Naive B cell (primary cell): ENCODE results near the gene CFAP52. TPM values are rescaled to one million over a fixed set of nuclear protein-coding genes. Genes with fewer than 3 reads are reported as not detected.
"Not testable (repeated sequence)": the region's sequence is repeated elsewhere in the genome, so short reads cannot be mapped to it uniquely, and the experiment has no call there.

Experiments used
- ATAC-seq, 2 donors: fragments of 150-1000 bp; cut with Tn5 transposase; 2 replicates each; pipeline ENCODE4 v1.10.0; 2021; ENCODE audit warnings: low read depth in 2 of 2, mild to moderate bottlenecking in 2 of 2, moderate library complexity in 2 of 2
- DNase-seq: peaks from one replicate; pipeline ENCODE4 v3.0.0; 2022
- H3K27ac Mint-ChIP-seq, 6 donors: one replicate each; pipeline ENCODE4 v1.8.0; 2020 to 2022; ENCODE audit warnings: mild to moderate bottlenecking in 6 of 6, mixed read lengths in 6 of 6, moderate library complexity in 5 of 6, inconsistent platforms in 2 of 6
- H3K27me3 Mint-ChIP-seq, 3 donors: one replicate each; pipeline ENCODE4 v1.8.0; 2021 to 2022; ENCODE audit warnings: mixed read lengths in 3 of 3, mild to moderate bottlenecking in 1 of 3
- H3K36me3 Mint-ChIP-seq, 2 donors: one replicate each; pipeline ENCODE4 v1.8.0; 2020 to 2022; ENCODE audit warnings: mixed read lengths in 2 of 2, inconsistent platforms in 1 of 2, mild to moderate bottlenecking in 1 of 2
- H3K4me1 Mint-ChIP-seq, 3 donors: one replicate each; pipeline ENCODE4 v1.8.0; 2020 to 2022; ENCODE audit warnings: mixed read lengths in 3 of 3, inconsistent platforms in 1 of 3, mild to moderate bottlenecking in 1 of 3, moderate library complexity in 1 of 3
- H3K4me3 Mint-ChIP-seq, 8 donors: one replicate each; pipeline ENCODE4 v1.8.0; 2020 to 2022; ENCODE audit warnings: mild to moderate bottlenecking in 8 of 8, mixed read lengths in 8 of 8, moderate library complexity in 8 of 8, inconsistent platforms in 2 of 8
- H3K9me3 Mint-ChIP-seq, 7 donors: one replicate each; pipeline ENCODE4 v1.8.0; 2020 to 2022; ENCODE audit warnings: mixed read lengths in 7 of 7, mild to moderate bottlenecking in 5 of 7, inconsistent platforms in 2 of 7, moderate library complexity in 1 of 7
- polyA plus RNA-seq, 6 donors: library from polyadenylated mRNA; unstranded; fragments of 300-500 nt; fragmentation: Illumina TruSeq; gene quantifications; one replicate each; pipeline ENCODE4 v1.2.3, GENCODE V29; 2021; ENCODE audit warnings: low read depth in 6 of 6

The CFAP52 gene
- polyA plus RNA-seq, 6 donors from 2014 or later, result not detected

DNA sequence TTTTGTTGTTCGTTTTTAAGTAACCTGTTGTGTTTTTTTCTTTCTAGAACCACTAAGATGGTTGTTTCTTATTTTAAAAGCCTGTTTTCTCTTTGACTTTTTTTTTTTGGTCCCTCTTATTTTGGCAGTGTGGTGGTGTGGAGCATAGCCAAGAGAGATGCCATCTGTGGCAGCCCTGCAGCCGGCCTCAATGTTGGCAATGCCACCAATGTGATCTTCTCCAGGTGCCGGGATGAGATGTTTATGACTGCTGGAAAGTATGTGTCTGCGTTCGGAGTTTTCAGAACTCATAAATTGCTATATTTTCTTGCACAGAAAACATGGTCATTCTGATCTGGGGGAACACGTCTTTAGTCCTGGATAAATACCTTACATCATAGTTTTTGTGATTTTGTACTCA, 17.6 kb downstream of the CFAP52 start:
- ATAC-seq (no peak), DNase-seq (no peak)
- H3K36me3 Mint-ChIP-seq, result no peaks in the 10 kb centered on the region
- no peak overlapping the region for H3K4me3 Mint-ChIP-seq
- H3K27ac Mint-ChIP-seq, result no peak overlapping the region
- no peaks in the 10 kb centered on the region for H3K4me1 Mint-ChIP-seq
- H3K9me3 Mint-ChIP-seq, result peaks cover 0 to 4% (median 0%) of the 10 kb centered on the region in 7 donors
- peaks cover 16 to 22% (median 16%) of the 10 kb centered on the region in 3 donors for H3K27me3 Mint-ChIP-seq

DNA sequence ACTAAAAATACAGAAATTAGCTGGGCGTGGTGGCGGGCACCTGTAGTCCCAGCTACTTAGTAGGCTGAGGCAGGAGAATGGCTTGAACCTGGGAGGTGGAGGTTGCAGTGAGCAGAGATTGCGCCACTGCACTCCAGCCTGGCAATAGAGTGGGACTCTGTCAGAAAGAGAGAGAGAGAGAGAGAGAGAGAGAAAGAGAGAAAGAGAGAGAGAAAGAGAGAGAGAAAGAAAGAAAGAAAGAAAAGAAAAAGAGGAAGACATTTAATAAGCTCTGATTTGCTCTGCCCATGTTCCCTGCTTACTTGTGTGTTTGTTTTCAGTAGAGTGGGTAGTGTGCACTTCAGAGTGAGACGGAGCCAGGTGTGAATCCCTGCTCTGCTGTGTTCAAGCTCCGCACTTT, 21.2 kb downstream of the CFAP52 start:
- not testable (repeated sequence) for H3K36me3 Mint-ChIP-seq, ATAC-seq, H3K9me3 Mint-ChIP-seq, H3K4me1 Mint-ChIP-seq, H3K4me3 Mint-ChIP-seq, DNase-seq
- Mint-ChIP-seq H3K27ac (peak overlapping the region in 1 of 6 donors; percentile 88), H3K27me3 (peaks cover 13 to 22% (median 16%) of the 10 kb centered on the region in 3 donors)

- ATAC-seq (no peak), DNase-seq (no peak)
- no peaks in the 10 kb centered on the region for H3K4me1 Mint-ChIP-seq
- H3K27me3 Mint-ChIP-seq, result peaks cover 14 to 22% (median 16%) of the 10 kb centered on the region in 3 donors
- peaks cover 0 to 5% (median 0%) of the 10 kb centered on the region in 7 donors for H3K9me3 Mint-ChIP-seq
- no peaks in the 10 kb centered on the region for H3K36me3 Mint-ChIP-seq
- H3K27ac Mint-ChIP-seq, result no peak overlapping the region
- no peak overlapping the region for H3K4me3 Mint-ChIP-seq
These were observed 22.2 kb downstream of the CFAP52 start for GRCh38 chr17:9598661-9599060.

DNA sequence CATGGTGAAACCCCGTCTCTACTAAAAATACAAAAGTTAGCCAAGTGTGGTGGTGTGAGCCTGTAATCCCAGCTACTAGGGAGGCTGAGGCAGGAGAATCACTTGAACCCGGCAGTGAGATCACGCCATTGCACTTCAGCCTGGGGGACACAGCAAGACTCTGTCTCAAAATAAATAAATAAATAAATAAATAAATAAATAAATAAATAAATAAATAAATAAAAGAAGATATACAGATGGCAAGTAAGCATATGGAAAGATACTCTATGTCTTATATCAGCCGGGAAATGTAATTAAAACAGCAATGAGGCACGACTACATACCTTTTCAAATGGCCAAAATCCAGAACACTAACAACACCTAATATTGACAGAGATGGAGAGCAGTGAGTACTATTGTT, 28.1 kb downstream of the CFAP52 start:
- not testable (repeated sequence) for H3K4me1 Mint-ChIP-seq, ATAC-seq, H3K4me3 Mint-ChIP-seq, H3K36me3 Mint-ChIP-seq, H3K27ac Mint-ChIP-seq, DNase-seq, H3K9me3 Mint-ChIP-seq
- peaks cover 0 to 13% (median 0%) of the 10 kb centered on the region in 3 donors for H3K27me3 Mint-ChIP-seq

GRCh38 chr17:9606453-9606852, 30.0 kb downstream of the CFAP52 start:
- ATAC-seq (no peak), DNase-seq (no peak)
- H3K27ac Mint-ChIP-seq, result no peak overlapping the region
- H3K9me3 Mint-ChIP-seq, result peaks cover 0 to 6% (median 4%) of the 10 kb centered on the region in 7 donors
- no peak overlapping the region for H3K4me3 Mint-ChIP-seq
- H3K27me3 Mint-ChIP-seq, result peaks cover 0 to 13% (median 4%) of the 10 kb centered on the region in 3 donors
- no peaks in the 10 kb centered on the region for H3K4me1 Mint-ChIP-seq
- H3K36me3 Mint-ChIP-seq, result no peaks in the 10 kb centered on the region

DNA sequence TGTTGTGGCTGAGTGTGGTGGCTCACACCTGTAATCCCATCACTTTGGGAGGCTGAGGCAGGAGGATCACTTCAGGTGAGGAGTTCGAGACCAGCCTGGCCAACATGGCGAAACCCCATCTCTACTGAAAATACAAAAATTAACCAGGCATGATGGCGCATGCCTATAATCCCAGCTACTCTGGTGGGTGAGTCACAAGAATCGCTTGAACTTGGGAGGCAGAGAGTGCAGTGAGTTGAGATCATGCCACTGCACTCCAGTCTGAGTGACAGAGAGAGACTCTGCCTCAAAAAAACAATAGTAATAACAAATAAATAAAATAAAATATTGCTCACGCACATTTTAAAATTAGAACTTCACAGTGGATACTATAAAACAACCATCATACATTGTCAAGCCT, 30.6 kb downstream of the CFAP52 start:
- not testable (repeated sequence) for H3K4me3 Mint-ChIP-seq, H3K4me1 Mint-ChIP-seq, DNase-seq, ATAC-seq, H3K9me3 Mint-ChIP-seq, H3K27ac Mint-ChIP-seq, H3K36me3 Mint-ChIP-seq
- H3K27me3 Mint-ChIP-seq, result peaks cover 0 to 12% (median 4%) of the 10 kb centered on the region in 3 donors

GRCh38 chr17:9611557-9611956, 35.1 kb downstream of the CFAP52 start:
- ATAC-seq (no peak), DNase-seq (no peak)
- Mint-ChIP-seq H3K4me1 (no peaks in the 10 kb centered on the region), H3K36me3 (no peaks in the 10 kb centered on the region), H3K4me3 (no peak overlapping the region), H3K27me3 (peaks cover 0 to 5% (median 4%) of the 10 kb centered on the region in 3 donors), H3K9me3 (peaks cover 0 to 4% (median 2%) of the 10 kb centered on the region in 7 donors), H3K27ac (no peak overlapping the region)

GRCh38 chr17:9612006-9612405, 35.6 kb downstream of the CFAP52 start:
- Mint-ChIP-seq H3K27ac (no peak overlapping the region), H3K4me1 (no peaks in the 10 kb centered on the region), H3K27me3 (peaks cover 0 to 5% (median 4%) of the 10 kb centered on the region in 3 donors), H3K4me3 (no peak overlapping the region), H3K9me3 (peaks cover 0 to 4% (median 2%) of the 10 kb centered on the region in 7 donors), H3K36me3 (no peaks in the 10 kb centered on the region)
- ATAC-seq (no peak), DNase-seq (no peak)

DNA sequence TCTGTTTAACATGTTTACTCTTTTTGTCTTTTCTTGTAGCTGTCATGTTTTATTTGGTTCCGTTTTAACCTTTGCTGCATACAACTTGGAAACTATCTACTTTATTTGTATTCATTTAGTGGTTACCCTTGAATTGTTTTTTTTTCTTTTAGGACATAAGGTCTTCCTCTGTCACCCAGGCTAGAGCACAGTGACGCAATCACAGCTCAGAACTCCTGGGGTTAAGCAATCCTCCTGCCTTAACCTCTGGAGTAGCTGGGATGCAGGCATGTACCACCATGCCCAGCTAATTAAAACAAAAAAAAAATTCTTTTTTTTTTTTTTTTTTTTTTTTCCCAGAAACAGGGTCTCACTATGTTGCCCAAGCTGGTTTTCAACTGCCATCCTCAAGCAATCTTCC, 39.0 kb downstream of the CFAP52 start:
- no peak for ATAC-seq
- H3K9me3 Mint-ChIP-seq, result peaks cover 0 to 2% (median 0%) of the 10 kb centered on the region in 7 donors
- DNase-seq, result no peak
- H3K27ac Mint-ChIP-seq, result no peak overlapping the region
- H3K27me3 Mint-ChIP-seq, result peaks cover 0 to 4% (median 0%) of the 10 kb centered on the region in 3 donors
- no peak overlapping the region for H3K4me3 Mint-ChIP-seq
- H3K4me1 Mint-ChIP-seq, result no peaks in the 10 kb centered on the region
- H3K36me3 Mint-ChIP-seq, result no peaks in the 10 kb centered on the region

DNA sequence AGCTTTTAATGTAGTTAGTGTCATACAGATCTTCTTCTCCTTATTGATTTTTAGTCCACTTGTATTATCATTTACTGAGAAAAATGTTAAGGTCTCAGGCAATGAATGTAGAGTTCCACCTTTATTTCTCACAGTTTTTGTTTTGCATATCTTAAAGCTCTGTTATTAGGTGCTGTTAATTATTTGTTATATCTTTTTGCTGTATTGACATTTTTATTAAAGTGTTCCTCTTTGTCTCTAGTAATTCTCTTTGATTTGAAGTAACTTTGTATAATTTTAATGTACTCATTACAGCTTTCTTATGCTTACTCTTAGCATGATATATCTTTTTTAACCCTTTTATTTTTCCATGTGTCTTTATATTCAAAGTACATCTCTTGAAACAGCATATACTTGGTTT, 46.5 kb downstream of the CFAP52 start:
- H3K27me3 Mint-ChIP-seq, result peaks cover 0 to 8% (median 7%) of the 10 kb centered on the region in 3 donors
- no peaks in the 10 kb centered on the region for H3K4me1 Mint-ChIP-seq
- DNase-seq (no peak), ATAC-seq (no peak)
- peaks cover 0 to 13% of the 10 kb centered on the region in 2 donors for H3K36me3 Mint-ChIP-seq
- H3K27ac Mint-ChIP-seq, result peak overlapping the region in 1 of 6 donors; percentile 31
- H3K4me3 Mint-ChIP-seq, result no peak overlapping the region
- peaks cover 14 to 43% (median 33%) of the 10 kb centered on the region in 7 donors for H3K9me3 Mint-ChIP-seq

DNA sequence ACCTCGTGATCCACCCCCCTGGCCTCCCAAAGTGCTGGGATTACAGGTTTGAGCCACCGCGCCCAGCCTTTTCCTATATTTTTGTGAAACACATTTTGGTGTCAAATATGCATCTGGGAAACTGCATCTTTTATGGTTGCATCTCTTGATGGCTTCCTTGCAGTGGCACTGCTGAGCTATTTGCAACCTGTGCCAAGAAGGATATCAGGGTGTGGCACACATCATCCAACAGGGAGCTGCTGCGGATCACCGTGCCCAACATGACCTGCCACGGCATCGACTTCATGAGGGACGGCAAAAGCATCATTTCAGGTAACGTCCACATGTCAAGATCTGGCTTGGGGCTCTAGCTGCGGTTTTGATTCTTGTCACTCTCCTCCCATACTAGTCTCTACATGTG, 52.1 kb downstream of the CFAP52 start:
- ATAC-seq (no peak), DNase-seq (no peak)
- Mint-ChIP-seq H3K36me3 (peaks cover 0 to 13% of the 10 kb centered on the region in 2 donors), H3K27me3 (peaks cover 8 to 34% (median 32%) of the 10 kb centered on the region in 3 donors), H3K27ac (no peak overlapping the region), H3K4me3 (peak overlapping the region in 1 of 8 donors; percentile 9), H3K4me1 (no peaks in the 10 kb centered on the region), H3K9me3 (peaks cover 9 to 28% (median 19%) of the 10 kb centered on the region in 7 donors)

- DNase-seq (no peak), ATAC-seq (no peak)
- no peaks in the 10 kb centered on the region for H3K36me3 Mint-ChIP-seq
- no peaks in the 10 kb centered on the region for H3K4me1 Mint-ChIP-seq
- H3K4me3 Mint-ChIP-seq, result no peak overlapping the region
- H3K27me3 Mint-ChIP-seq, result peaks cover 17 to 39% (median 34%) of the 10 kb centered on the region in 3 donors
- H3K9me3 Mint-ChIP-seq, result peaks cover 0 to 6% (median 0%) of the 10 kb centered on the region in 7 donors
- no peak overlapping the region for H3K27ac Mint-ChIP-seq
These were observed 56.3 kb downstream of the CFAP52 start for GRCh38 chr17:9632741-9633140.

DNA sequence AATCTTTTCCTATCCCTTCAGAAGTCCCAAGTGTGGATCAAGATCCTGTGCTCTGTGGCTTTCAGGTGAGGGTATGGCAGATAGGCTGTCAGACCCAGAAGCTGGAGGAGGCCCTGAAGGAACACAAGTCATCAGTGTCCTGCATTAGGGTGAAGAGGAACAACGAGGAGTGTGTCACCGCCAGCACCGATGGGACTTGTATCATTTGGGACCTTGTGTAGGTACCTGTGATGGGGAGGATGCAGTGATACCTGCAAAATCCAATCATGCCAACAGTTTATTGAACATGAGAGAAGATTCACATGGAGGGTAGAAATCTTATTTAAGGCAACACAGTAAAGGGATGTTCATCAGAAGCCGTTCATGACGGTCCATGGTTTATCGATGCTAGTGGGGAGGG, 58.9 kb downstream of the CFAP52 start:
- Mint-ChIP-seq H3K4me1 (no peaks in the 10 kb centered on the region), H3K36me3 (no peaks in the 10 kb centered on the region), H3K27me3 (peaks cover 17 to 29% (median 24%) of the 10 kb centered on the region in 3 donors), H3K9me3 (no peaks in the 10 kb centered on the region), H3K4me3 (no peak overlapping the region), H3K27ac (no peak overlapping the region)
- no peak for ATAC-seq
- no peak for DNase-seq

DNA sequence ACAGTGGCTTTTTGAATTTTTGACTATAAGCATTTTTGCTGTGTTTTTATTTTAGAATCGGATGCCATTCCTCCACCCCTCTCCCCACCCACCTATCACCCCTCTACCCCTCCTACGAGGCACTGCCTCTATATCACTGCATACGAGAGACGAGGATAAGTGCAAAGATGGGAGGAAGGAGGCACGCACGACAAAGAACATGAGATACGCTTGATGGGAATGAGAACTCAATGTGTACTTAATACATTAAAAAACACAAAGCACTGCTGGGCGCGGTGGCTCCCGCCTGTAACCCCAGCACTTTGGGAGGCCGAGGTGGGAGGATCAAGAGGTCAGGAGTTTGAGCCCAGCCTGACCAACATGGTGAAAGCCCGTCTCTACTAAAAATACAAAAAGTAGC, 60.1 kb downstream of the CFAP52 start:
- Mint-ChIP-seq H3K27ac (no peak overlapping the region), H3K27me3 (peaks cover 14 to 25% (median 21%) of the 10 kb centered on the region in 3 donors), H3K36me3 (no peaks in the 10 kb centered on the region), H3K4me3 (no peak overlapping the region), H3K9me3 (no peaks in the 10 kb centered on the region), H3K4me1 (no peaks in the 10 kb centered on the region)
- DNase-seq (no peak), ATAC-seq (no peak)

- H3K4me3 Mint-ChIP-seq, H3K9me3 Mint-ChIP-seq, ATAC-seq, H3K36me3 Mint-ChIP-seq, DNase-seq, H3K27ac Mint-ChIP-seq: not testable (repeated sequence)
- peaks cover 17 to 23% (median 21%) of the 10 kb centered on the region in 3 donors for H3K27me3 Mint-ChIP-seq
- H3K4me1 Mint-ChIP-seq, result peaks cover 0 to 12% (median 8%) of the 10 kb centered on the region in 3 donors
These were observed 63.9 kb downstream of the CFAP52 start for GRCh38 chr17:9640388-9640787.
